HepG2 (cell line): ENCODE measurements around the gene RAPGEF2. TPM values are rescaled to one million over a fixed set of nuclear protein-coding genes. Genes with fewer than 3 reads are reported as not detected.

Source experiments
- ATAC-seq: fragments of 200-7000 bp; cut with Tn5 transposase; 3 replicates; pipeline ENCODE4 v1.9.1; 2020; ENCODE audit warnings: mild to moderate bottlenecking, moderate library complexity
- BruUV-seq: library from RNA; stranded (reverse); fragments of 400-500 nt; replicated peaks from 2 replicates; lab custom pipeline; 2021; lab: Mats Ljungman, UMichigan
- CTCF ChIA-PET: fragments of 300-600 bp; formaldehyde crosslinking; extraction: SDS; loops from one replicate; lab custom pipeline; 2021; ENCODE audit warnings: low total read pairs, inconsistent platforms, low intra/inter-chr PET ratio; lab: Yijun Ruan, JAX
- POLR2A ChIA-PET: fragments of 350-600 bp; sonication (Branson Sonifier 250); formaldehyde crosslinking; loops from one replicate; lab custom pipeline; 2020; ENCODE audit warnings: antibody characterized with exemption, inconsistent platforms; lab: Yijun Ruan, JAX
- DNase-seq: peaks from one replicate; pipeline ENCODE4 v3.0.0-alpha.2; 2015; ENCODE audit warnings: low spot score
- FAIRE-seq: peaks from 3 replicates; lab custom pipeline; 2011; peaks lifted over from hg19 to GRCh38; lab: Jason Lieb, UNC
- H2AFZ ChIP-seq: one replicate; pipeline ENCODE4 v1.6.1; 2011; ENCODE audit warnings: low read length, inconsistent platforms
- H3K27ac ChIP-seq: fragments of 300-600 bp; 3 replicates; pipeline ENCODE4 v1.8.0; 2011; ENCODE audit warnings: mixed run types, mild to moderate bottlenecking, mixed read lengths, low read length, inconsistent platforms; ENCODE audit not compliant: insufficient read depth; ENCODE audit errors: extremely low read length
- H3K27me3 ChIP-seq, 2 experiments: fragments of 200-600 bp in 1 of 2; 2 replicates in 1 of 2; 3 replicates in 1 of 2; pipeline versions ENCODE4 v1.6.0 to v1.8.0; 2011; ENCODE audit warnings: low read length in 2 of 2, mild to moderate bottlenecking in 2 of 2, moderate library complexity in 2 of 2, inconsistent platforms in 1 of 2; ENCODE audit not compliant: insufficient read depth in 2 of 2, control insufficient read depth in 1 of 2
- H3K36me3 ChIP-seq, 2 experiments: fragments of 200-600 bp in 1 of 2; replicated peaks in 1 of 2; 2 replicates in 1 of 2; 3 replicates in 1 of 2; pipeline versions ENCODE4 v1.5.1 to v1.8.0; 2011; ENCODE audit warnings: low read length in 2 of 2, inconsistent platforms in 1 of 2; ENCODE audit not compliant: insufficient read depth in 2 of 2, control insufficient read depth in 1 of 2
- H3K4me1 ChIP-seq: 2 replicates; pipeline ENCODE4 v1.5.1; 2012; ENCODE audit warnings: low read length, inconsistent platforms; ENCODE audit not compliant: insufficient read depth
- H3K4me2 ChIP-seq: 2 replicates; pipeline ENCODE4 v1.6.0; 2011; ENCODE audit warnings: low read depth, low read length, inconsistent platforms
- H3K4me3 ChIP-seq, 3 experiments: fragments of 200-600 bp in 1 of 3; sonication (generic), shearing (Covaris generic) in 1 of 3; replicated peaks in 1 of 3; 2 replicates each; pipeline ENCODE4 v1.5.1; 2011 to 2016; ENCODE audit warnings: low read length in 3 of 3, inconsistent platforms in 2 of 3, low read depth in 2 of 3, mild to moderate bottlenecking in 2 of 3, control low read depth in 1 of 3, mixed read lengths in 1 of 3; ENCODE audit not compliant: insufficient read depth in 1 of 3
- H3K79me2 ChIP-seq: one replicate; pipeline ENCODE4 v1.6.1; 2011; ENCODE audit warnings: low read length, inconsistent platforms; ENCODE audit not compliant: insufficient read depth
- H3K9ac ChIP-seq: 2 replicates; pipeline ENCODE4 v1.6.0; 2011; ENCODE audit warnings: mild to moderate bottlenecking, low read depth, low read length, inconsistent platforms; ENCODE audit not compliant: insufficient read depth
- H3K9me3 ChIP-seq: 2 replicates; pipeline ENCODE4 v1.5.1; 2012; ENCODE audit warnings: mild to moderate bottlenecking, low read length
- H4K20me1 ChIP-seq: 2 replicates; pipeline ENCODE4 v1.6.0; 2011; ENCODE audit warnings: inconsistent platforms, mild to moderate bottlenecking, low read length, moderate library complexity; ENCODE audit not compliant: insufficient read depth
- E2F1 ChIP-seq: sonication (generic); formaldehyde crosslinking; IDR thresholded peaks from 2 replicates; pipeline ENCODE4 v1.5.0; 2020; ENCODE audit warnings: missing genetic modification reagents
- ZBTB33 ChIP-seq: sonication (generic); formaldehyde crosslinking; IDR thresholded peaks from 2 replicates; pipeline ENCODE4 v1.4.0; 2020; ENCODE audit warnings: missing genetic modification reagents
- ZNF512 ChIP-seq: sonication (generic); formaldehyde crosslinking; IDR thresholded peaks from 2 replicates; pipeline ENCODE4 v1.4.0; 2020; ENCODE audit warnings: mild to moderate bottlenecking, missing genetic modification reagents
- ZNF530 ChIP-seq: sonication (generic); formaldehyde crosslinking; IDR thresholded peaks from 2 replicates; pipeline ENCODE4 v1.5.0; 2020; ENCODE audit warnings: low read depth, mild to moderate bottlenecking, missing genetic modification reagents
- ZNF629 ChIP-seq: sonication (generic); formaldehyde crosslinking; conservative IDR thresholded peaks from 2 replicates; pipeline ENCODE4 v1.5.0; 2020; ENCODE audit warnings: missing genetic modification reagents
- WGBS: methylation state at CpG from one replicate; pipeline ENCODE4 v1.1.6; 2017; ENCODE audit warnings: low lambda C conversion rate; 5-methylcytosine and 5-hydroxymethylcytosine counted together
- in situ Hi-C: cut with HindIII; loops from 2 replicates; pipeline ENCODE4 v1.10.0; 2017; ENCODE audit warnings: low pct_unique_long_range_greater_than_20kb; ENCODE audit not compliant: extremely low pct_ligation_motif_present
- intact Hi-C: fragments of 100-400 bp; cut with micrococcal nuclease; formaldehyde crosslinking; loops from one replicate; pipeline ENCODE4 v1.10.0; 2022; ENCODE audit not compliant: unreplicated experiment
- polyA plus RNA-seq, 8 experiments: library from polyadenylated mRNA; depleted of rRNA in 3 of 8; stranded (reverse) in 7 of 8; unstranded in 1 of 8; fragments of >200 nt; fragmentation: Illumina TruSeq in 4 of 8; extraction: Trizol in 4 of 8; gene quantifications; 2 replicates each; pipeline versions ENCODE4 v1.2.1 to v1.2.3, GENCODE V29; 2011 to 2016; ENCODE audit warnings: low read depth in 4 of 8, missing spikeins in 1 of 8, mixed read lengths in 1 of 8; ENCODE audit not compliant: insufficient read depth in 1 of 8
- total RNA-seq, 5 experiments: library from RNA; depleted of rRNA; stranded (reverse); fragments of >200 nt; fragmentation: Illumina TruSeq; extraction: Trizol; gene quantifications; 2 replicates each; pipeline ENCODE4 v1.2.3, GENCODE V29; 2016; ENCODE audit warnings: low read depth in 1 of 5
- TF ChIP-seq, protein P1 (sequence below): sonication (generic); formaldehyde crosslinking; IDR thresholded peaks from 2 replicates; pipeline ENCODE4 v1.9.0; 2022; ENCODE audit warnings: low read depth, missing genetic modification reagents

The RAPGEF2 gene
- total and polyA plus RNA-seq, 2 of the 13 experiments (the other 11 are each of a cell fraction or from before 2014, with no cell fraction given), result 19.2 to 23.0 TPM

- in situ Hi-C loops, result no loop called here
- H3K27ac ChIP-seq, result no peak overlapping the region
- H3K9ac ChIP-seq, result no peak overlapping the region
- intact Hi-C loops, result no loop called here
- no peaks in the 10 kb centered on the region; the same call in 1 of the 2 replicates for H4K20me1 ChIP-seq
- ChIA-PET POLR2A (no interaction called here), CTCF (no interaction called here)
- H3K9me3 ChIP-seq, result no peaks in the 10 kb centered on the region
- DNase-seq (no peak), ATAC-seq (no peak), FAIRE-seq (no peak)
- peaks cover 26% of the 10 kb centered on the region for H3K79me2 ChIP-seq
- no peak overlapping the region for H2AFZ ChIP-seq
- no TSS peak for BruUV-seq
- no peak overlapping the region for H3K4me2 ChIP-seq
- TF ChIP-seq ZBTB33 (CRISPR knock-in tag) (no peak), ZNF512 (CRISPR knock-in tag) (no peak), E2F1 (CRISPR knock-in tag) (no peak), ZNF629 (CRISPR knock-in tag) (no peak), ZNF530 (CRISPR knock-in tag) (no peak)
- TF ChIP-seq, protein P1, sequence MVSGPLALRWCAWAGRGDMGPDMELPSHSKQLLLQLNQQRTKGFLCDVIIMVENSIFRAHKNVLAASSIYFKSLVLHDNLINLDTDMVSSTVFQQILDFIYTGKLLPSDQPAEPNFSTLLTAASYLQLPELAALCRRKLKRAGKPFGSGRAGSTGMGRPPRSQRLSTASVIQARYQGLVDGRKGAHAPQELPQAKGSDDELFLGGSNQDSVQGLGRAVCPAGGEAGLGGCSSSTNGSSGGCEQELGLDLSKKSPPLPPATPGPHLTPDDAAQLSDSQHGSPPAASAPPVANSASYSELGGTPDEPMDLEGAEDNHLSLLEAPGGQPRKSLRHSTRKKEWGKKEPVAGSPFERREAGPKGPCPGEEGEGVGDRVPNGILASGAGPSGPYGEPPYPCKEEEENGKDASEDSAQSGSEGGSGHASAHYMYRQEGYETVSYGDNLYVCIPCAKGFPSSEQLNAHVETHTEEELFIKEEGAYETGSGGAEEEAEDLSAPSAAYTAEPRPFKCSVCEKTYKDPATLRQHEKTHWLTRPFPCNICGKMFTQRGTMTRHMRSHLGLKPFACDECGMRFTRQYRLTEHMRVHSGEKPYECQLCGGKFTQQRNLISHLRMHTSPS (CRISPR knock-in tag), result no peak
- H3K27me3 ChIP-seq, result no peaks in the 10 kb centered on the region
- H3K4me1 ChIP-seq, result peaks cover 12% of the 10 kb centered on the region
- no peak overlapping the region for H3K4me3 ChIP-seq
- WGBS, result 77% methylated on average over 3 of the region's 3 CpGs
- H3K36me3 ChIP-seq, result no peaks in the 10 kb centered on the region
Observed at GRCh38 chr4:159142241-159142640, 39.4 kb downstream of the RAPGEF2 start.
